K562 (cell line): Measurements from ENCODE around the gene POLDIP3. TPM values are rescaled to one million over a fixed set of nuclear protein-coding genes. Genes with fewer than 3 reads are reported as not detected.
A peak's percentile ranks its signal among the peaks of the same experiment; 100 is the strongest.

Source experiments
- ATAC-seq: fragments of 200-7000 bp; cut with Tn5 transposase; 3 replicates; pipeline ENCODE4 v1.9.1; 2020; ENCODE audit warnings: moderate library complexity
- BruUV-seq: library from RNA; stranded (reverse); fragments of 400-500 nt; replicated peaks from 2 replicates; lab custom pipeline; 2021; lab: Mats Ljungman, UMichigan
- CTCF ChIA-PET: fragments of 300-600 bp; formaldehyde crosslinking; extraction: SDS; loops from one replicate; lab custom pipeline; 2021; ENCODE audit warnings: low intra/inter-chr PET ratio; lab: Yijun Ruan, JAX
- POLR2A ChIA-PET: fragments of 300-600, 350-650 bp; sonication (Branson Sonifier 250); formaldehyde crosslinking; extraction: SDS; loops from one replicate; lab custom pipeline; 2021; ENCODE audit warnings: antibody characterized with exemption, inconsistent platforms; lab: Yijun Ruan, JAX
- DNase-seq, 4 experiments: peaks; one replicate each; pipeline versions ENCODE4 v3.0.0 to v3.0.0-alpha.2; 2011 to 2018; ENCODE audit warnings: low spot score in 3 of 4, mixed read lengths in 3 of 4; ENCODE audit errors: extremely low read depth in 1 of 4
- FAIRE-seq: peaks from 2 replicates; lab custom pipeline; 2011; peaks lifted over from hg19 to GRCh38; lab: Jason Lieb, UNC
- H2AFZ ChIP-seq: 2 replicates; pipeline ENCODE4 v1.6.0; 2011; ENCODE audit warnings: low read depth, low read length, control low read depth, inconsistent platforms
- H3K27ac ChIP-seq: fragments of 200-600 bp; 3 replicates; pipeline ENCODE4 v1.8.0; 2011; ENCODE audit warnings: low read depth, mild to moderate bottlenecking, control low read depth, inconsistent platforms, low read length, moderate library complexity, mixed read lengths; ENCODE audit errors: extremely low read depth
- H3K27me3 ChIP-seq, 2 experiments: fragments of 300-600 bp in 1 of 2; 2 replicates in 1 of 2; 3 replicates in 1 of 2; pipeline versions ENCODE4 v1.6.0 to v1.8.0; 2011; ENCODE audit warnings: inconsistent platforms in 2 of 2, low read length in 2 of 2, mild to moderate bottlenecking in 1 of 2, mixed read lengths in 1 of 2, moderate library complexity in 1 of 2; ENCODE audit not compliant: control insufficient read depth in 2 of 2, insufficient read depth in 2 of 2
- H3K36me3 ChIP-seq: fragments of 300-600 bp; 3 replicates; pipeline ENCODE4 v1.8.0; 2011; ENCODE audit warnings: mild to moderate bottlenecking, low read length, inconsistent platforms; ENCODE audit not compliant: control insufficient read depth, insufficient read depth
- H3K4me1 ChIP-seq, 2 experiments: fragments of 200-600 bp in 1 of 2; replicated peaks in 1 of 2; 2 replicates in 1 of 2; 3 replicates in 1 of 2; pipeline versions ENCODE4 v1.5.1 to v1.8.0; 2011; ENCODE audit warnings: inconsistent platforms in 2 of 2, low read length in 2 of 2, mild to moderate bottlenecking in 1 of 2, mixed read lengths in 1 of 2, moderate library complexity in 1 of 2; ENCODE audit not compliant: control insufficient read depth in 2 of 2, insufficient read depth in 2 of 2
- H3K4me2 ChIP-seq: 2 replicates; pipeline ENCODE4 v1.6.1; 2011; ENCODE audit warnings: low read length, control low read depth, inconsistent platforms, mixed read lengths; ENCODE audit not compliant: insufficient read depth
- H3K4me3 ChIP-seq: fragments of 200-600 bp; sonication (generic), shearing (Covaris generic); 2 replicates; pipeline ENCODE4 v1.5.1; 2016; ENCODE audit warnings: control low read depth, inconsistent platforms
- H3K79me2 ChIP-seq: fragments of 200-600 bp; 3 replicates; pipeline ENCODE4 v1.8.0; 2011; ENCODE audit warnings: low read length, inconsistent platforms; ENCODE audit not compliant: control insufficient read depth, insufficient read depth
- H3K9ac ChIP-seq, 2 experiments: 2 replicates each; pipeline versions ENCODE4 v1.6.0 to v1.6.1; 2011; ENCODE audit warnings: low read depth in 2 of 2, low read length in 2 of 2, control low read depth in 1 of 2, inconsistent platforms in 1 of 2, mild to moderate bottlenecking in 1 of 2, mixed read lengths in 1 of 2; ENCODE audit not compliant: insufficient read depth in 1 of 2
- H3K9me1 ChIP-seq: one replicate; pipeline ENCODE4 v1.6.0; 2011; ENCODE audit warnings: inconsistent platforms, mild to moderate bottlenecking, low read length, moderate library complexity; ENCODE audit not compliant: control insufficient read depth, insufficient read depth
- H3K9me3 ChIP-seq: replicated peaks from 2 replicates; pipeline ENCODE4 v1.5.1; 2011; ENCODE audit warnings: low read depth, low read length, inconsistent platforms; ENCODE audit not compliant: control insufficient read depth, insufficient read depth
- H4K20me1 ChIP-seq: replicated peaks from 2 replicates; pipeline ENCODE4 v1.6.1; 2011; ENCODE audit warnings: low read length, inconsistent platforms, mixed read lengths; ENCODE audit not compliant: control insufficient read depth, insufficient read depth
- BMI1 ChIP-seq: fragments of 150-350 bp; IDR thresholded peaks from 2 replicates; pipeline ENCODE4 v1.6.1; 2014; ENCODE audit warnings: low read length
- POLR2G ChIP-seq: fragments of 200-400 bp; formaldehyde crosslinking; IDR thresholded peaks from 2 replicates; pipeline ENCODE4 v1.6.1; 2017; ENCODE audit warnings: low read depth, mild to moderate bottlenecking, antibody characterized with exemption, low read length, moderate library complexity
- PRDM10 ChIP-seq: fragments of 450-650 bp; IDR thresholded peaks from 2 replicates; pipeline ENCODE4 v1.6.1; 2018; ENCODE audit not compliant: partially characterized antibody
- RB1 ChIP-seq: fragments of 450-650 bp; IDR thresholded peaks from 2 replicates; pipeline ENCODE4 v1.6.1; 2017; ENCODE audit warnings: low read depth, mild to moderate bottlenecking
- RBFOX2 ChIP-seq: fragments of 200-400 bp; formaldehyde crosslinking; IDR thresholded peaks from 2 replicates; pipeline ENCODE4 v1.6.1; 2017; ENCODE audit warnings: low read depth, mild to moderate bottlenecking, low read length, moderate library complexity
- WGBS: fragments of 100-300 bp; shearing (Covaris generic); methylation state at CpG from one replicate; pipeline ENCODE4 v1.1.6; 2016; ENCODE audit warnings: low coverage, mixed read lengths; ENCODE audit not compliant: insufficient coverage; ENCODE audit errors: missing lambda C conversion rate; 5-methylcytosine and 5-hydroxymethylcytosine counted together
- in situ Hi-C: fragments of 300-500 bp; cut with MboI; formaldehyde crosslinking; loops from 4 replicates; pipeline ENCODE4 v1.15.0; 2018; ENCODE audit warnings: inconsistent platforms, mixed read lengths
- intact Hi-C: fragments of 100-400 bp; cut with micrococcal nuclease; formaldehyde crosslinking; loops from 2 replicates; pipeline ENCODE4 v1.14.2; 2022
- polyA plus RNA-seq, 8 experiments: library from polyadenylated mRNA; depleted of rRNA in 4 of 8; stranded (reverse) in 5 of 8; unstranded in 3 of 8; fragments of >200 nt; fragmentation: Nextera tagmentation in 2 of 8; fragmentation: Illumina TruSeq in 1 of 8; extraction: Ambion mirVana in 2 of 8; extraction: Trizol in 1 of 8; gene quantifications; 2 replicates each; pipeline versions ENCODE4 v1.2.1 to v1.2.3, GENCODE V29; 2011 to 2014; ENCODE audit warnings: inconsistent platforms in 1 of 8, missing spikeins in 1 of 8
- total RNA-seq, 7 experiments: library from RNA; depleted of rRNA in 6 of 7; stranded (reverse); fragments of >200 nt in 6 of 7; fragmentation: Illumina TruSeq in 2 of 7; extraction: Trizol in 2 of 7; gene quantifications; 2 replicates each; pipeline versions ENCODE4 v1.2.1 to v1.2.3, GENCODE V29; 2011 to 2021; ENCODE audit warnings: low replicate concordance in 1 of 7

The POLDIP3 gene
- total and polyA plus RNA-seq, 9 of the 15 experiments (the other 6 are each of a cell fraction or from before 2014, with no cell fraction given), result 14.3 to 53.0 (median 26.3) TPM

GRCh38 chr22:42645938-42646568 lies 31.4 kb upstream of the POLDIP3 start:
- peak overlapping the region; percentile 49; the same call in 1 of the 3 replicates for H3K27ac ChIP-seq
- H3K9me3 ChIP-seq, result no peaks in the 10 kb centered on the region
- peaks cover 3% of the 10 kb centered on the region; the same call in 1 of the 3 replicates for H3K36me3 ChIP-seq
- H3K79me2 ChIP-seq, result peaks cover 72% of the 10 kb centered on the region
- peaks cover 2% of the 10 kb centered on the region for H3K9me1 ChIP-seq
- in situ Hi-C loops (no loop called here), intact Hi-C loops (no loop called here)
- H3K4me2 ChIP-seq, result peak overlapping the region; percentile 62; the same call in 1 of the 2 replicates
- no TSS peak for BruUV-seq
- no peak for FAIRE-seq
- 59% methylated on average over 10 of the region's 13 CpGs for WGBS
- H2AFZ ChIP-seq, result no peak overlapping the region
- ATAC-seq, result no peak
- TF ChIP-seq PRDM10, result peak; percentile 32
- TF ChIP-seq RB1, result no peak
- TF ChIP-seq POLR2G, result peak; percentile 52
- peak; percentile 27; the same call in 1 of the 2 replicates for TF ChIP-seq RBFOX2
- TF ChIP-seq BMI1, result no peak
- ChIA-PET CTCF (no interaction called here), POLR2A (interaction anchor here (0.7 to 2.2 kb wide), 2 partner anchors 9 to 31 kb away, joined by 3 to 13 read pairs; partner anchors contain the start of gene POLDIP3)
- no peaks in the 10 kb centered on the region; a peak in 1 of 5 replicates for H3K27me3 ChIP-seq
- peak overlapping the region; percentile 44 to 81; a peak in 3 of 4 replicates for H3K9ac ChIP-seq
- H3K4me1 ChIP-seq, result peaks cover 56 to 69% of the 10 kb centered on the region in 2 experiments
- no peak overlapping the region for H3K4me3 ChIP-seq
- peaks cover 16% of the 10 kb centered on the region for H4K20me1 ChIP-seq
- DNase-seq, result no peak
